ENCODE results near the gene SBK2. TPM values are rescaled to one million over a fixed set of nuclear protein-coding genes. Genes with fewer than 3 reads are reported as not detected.

SBK2 gene
- total and polyA plus RNA-seq, 8 donors = 0.28 to 0.46 (median 0.43) TPM; not detected in 5

DNA sequence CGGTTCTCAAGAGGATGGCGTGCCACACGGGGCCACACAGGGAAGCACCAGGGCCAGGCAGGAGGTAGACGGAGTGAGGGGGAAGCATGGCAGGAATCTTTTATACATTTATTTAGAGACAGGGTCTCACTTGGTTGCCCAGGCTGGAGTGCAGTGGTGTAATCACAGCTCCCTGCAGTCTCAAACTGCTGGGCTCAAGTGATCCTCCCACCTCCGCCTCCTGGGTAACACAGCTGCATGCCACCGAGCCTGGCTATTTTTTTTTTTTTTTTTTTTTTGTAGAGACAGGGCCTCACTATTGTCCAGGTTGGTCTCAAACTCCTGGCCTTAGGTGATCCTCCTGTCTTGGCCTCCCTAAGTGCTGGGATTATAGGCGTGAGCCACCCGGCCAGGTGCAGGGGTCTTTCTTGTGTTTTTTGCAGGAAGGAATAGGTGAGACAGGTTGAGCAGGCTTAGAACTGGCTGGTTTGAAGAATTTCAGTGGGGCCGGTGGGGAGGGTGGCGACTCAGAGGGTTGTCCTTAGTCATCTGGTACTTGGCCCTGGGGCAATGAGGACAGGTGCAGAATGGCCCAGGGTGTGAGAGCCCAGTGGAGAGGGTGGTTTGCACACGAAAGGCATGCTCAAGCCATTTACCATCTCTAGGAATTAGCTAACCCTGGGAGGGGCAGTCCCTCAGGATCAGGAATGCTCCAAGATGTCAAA is 41.1 kb downstream of the SBK2 start:
- DNase-seq = peak in 1 of 6 donors; percentile 3
- ATAC-seq = no peak
- no peak overlapping the region for H3K4me3 ChIP-seq
- H3K4me1 ChIP-seq = no peaks in the 10 kb centered on the region
- no peak for FAIRE-seq
- 67 to 75% methylated on average over 11 of the region's 11 CpGs for WGBS, 2 donors
- intact Hi-C loops (cut with DNase I) = no loop called here
- no peaks in the 10 kb centered on the region for H3K36me3 ChIP-seq
- H3K9me3 ChIP-seq = no peaks in the 10 kb centered on the region
- TF ChIP-seq, protein P1, sequence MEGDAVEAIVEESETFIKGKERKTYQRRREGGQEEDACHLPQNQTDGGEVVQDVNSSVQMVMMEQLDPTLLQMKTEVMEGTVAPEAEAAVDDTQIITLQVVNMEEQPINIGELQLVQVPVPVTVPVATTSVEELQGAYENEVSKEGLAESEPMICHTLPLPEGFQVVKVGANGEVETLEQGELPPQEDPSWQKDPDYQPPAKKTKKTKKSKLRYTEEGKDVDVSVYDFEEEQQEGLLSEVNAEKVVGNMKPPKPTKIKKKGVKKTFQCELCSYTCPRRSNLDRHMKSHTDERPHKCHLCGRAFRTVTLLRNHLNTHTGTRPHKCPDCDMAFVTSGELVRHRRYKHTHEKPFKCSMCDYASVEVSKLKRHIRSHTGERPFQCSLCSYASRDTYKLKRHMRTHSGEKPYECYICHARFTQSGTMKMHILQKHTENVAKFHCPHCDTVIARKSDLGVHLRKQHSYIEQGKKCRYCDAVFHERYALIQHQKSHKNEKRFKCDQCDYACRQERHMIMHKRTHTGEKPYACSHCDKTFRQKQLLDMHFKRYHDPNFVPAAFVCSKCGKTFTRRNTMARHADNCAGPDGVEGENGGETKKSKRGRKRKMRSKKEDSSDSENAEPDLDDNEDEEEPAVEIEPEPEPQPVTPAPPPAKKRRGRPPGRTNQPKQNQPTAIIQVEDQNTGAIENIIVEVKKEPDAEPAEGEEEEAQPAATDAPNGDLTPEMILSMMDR (IDR thresholded peaks at IDR 0.05) = no peak
- no peak overlapping the region for H3K27ac ChIP-seq
- H3K27me3 ChIP-seq = peaks cover 0 to 1% (median 0%) of the 10 kb centered on the region in 4 donors

DNA sequence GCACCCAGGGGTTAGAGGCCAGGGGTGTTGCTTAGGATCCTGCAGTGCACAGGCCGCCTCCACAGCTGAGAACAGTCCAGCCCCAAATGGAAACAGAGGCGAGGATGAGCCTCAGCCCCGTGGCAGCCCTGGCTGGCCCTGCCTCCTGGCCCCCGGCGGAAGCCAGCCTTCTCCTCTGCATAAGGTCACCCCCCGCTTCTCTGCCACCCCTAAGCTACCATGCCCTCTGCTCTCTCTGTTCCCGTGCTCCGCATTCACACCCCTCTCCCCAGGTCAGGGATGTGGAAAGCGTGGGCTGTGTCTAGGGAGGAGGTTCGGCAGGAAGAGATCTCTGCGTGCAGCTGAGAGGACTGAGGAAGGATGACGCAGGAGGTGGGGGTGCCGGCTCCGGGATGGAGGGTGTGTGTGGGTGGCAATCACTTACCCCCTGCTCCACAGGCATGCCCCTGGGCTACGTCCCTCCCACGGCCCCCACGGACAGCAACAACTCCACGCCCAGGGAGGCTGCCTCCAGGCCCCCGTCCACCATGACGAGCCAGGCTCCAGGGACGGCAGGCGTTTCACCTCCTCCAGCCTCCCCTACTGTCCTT is 42.7 kb downstream of the SBK2 start:
- peaks cover 0 to 4% (median 0%) of the 10 kb centered on the region in 4 donors for H3K27me3 ChIP-seq
- FAIRE-seq (no peak), ATAC-seq (peak in 3 of 4 donors; percentile 13 to 36 (median 28)), DNase-seq (peak in 2 of 6 donors; percentile 31 to 64)
- H3K4me3 ChIP-seq = peak overlapping the region in 1 of 4 donors; percentile 3
- no peaks in the 10 kb centered on the region for H3K4me1 ChIP-seq
- no peaks in the 10 kb centered on the region for H3K9me3 ChIP-seq
- 36 to 45% methylated on average over 22 of the region's 22 CpGs for WGBS, 2 donors
- peak overlapping the region in 1 of 4 donors; percentile 19 for H3K27ac ChIP-seq
- TF ChIP-seq, protein P1 (IDR thresholded peaks at IDR 0.05) = no peak
- H3K36me3 ChIP-seq = no peaks in the 10 kb centered on the region
- intact Hi-C loops (cut with DNase I) = no loop called here

DNA sequence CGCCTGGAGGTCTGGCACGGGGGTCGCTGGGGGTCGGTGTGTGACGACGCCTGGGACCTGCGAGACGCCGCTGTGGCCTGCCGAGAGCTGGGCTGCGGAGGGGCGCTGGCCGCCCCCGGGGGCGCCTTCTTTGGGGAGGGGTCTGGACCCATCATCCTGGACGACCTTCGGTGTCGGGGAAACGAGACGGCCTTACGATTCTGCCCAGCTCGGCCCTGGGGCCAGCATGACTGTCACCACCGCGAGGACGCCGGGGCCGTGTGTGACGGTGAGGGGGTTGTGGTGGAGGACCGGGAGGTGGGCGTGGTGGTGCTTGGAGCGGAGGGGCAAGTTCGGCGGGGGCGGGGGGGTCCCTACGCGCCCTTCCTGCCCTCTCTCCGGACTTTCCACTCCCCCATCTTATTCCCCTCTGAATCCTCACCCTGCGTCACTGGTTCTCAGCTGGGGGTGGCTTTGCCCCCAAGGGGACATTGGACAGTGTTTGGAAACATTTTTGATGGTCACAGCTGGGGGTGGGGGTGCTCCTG is 43.2 kb downstream of the SBK2 start:
- FAIRE-seq = no peak
- DNase-seq = peak in 1 of 6 donors; percentile 20
- TF ChIP-seq, protein P1 (IDR thresholded peaks at IDR 0.05) = no peak
- H3K4me1 ChIP-seq = no peaks in the 10 kb centered on the region
- H3K36me3 ChIP-seq = no peaks in the 10 kb centered on the region
- 29 to 46% methylated on average over 30 to 33 of the region's 38 CpGs for WGBS, 2 donors
- H3K9me3 ChIP-seq = no peaks in the 10 kb centered on the region
- H3K27ac ChIP-seq = peak overlapping the region in 2 of 4 donors; percentile 12 to 19
- ATAC-seq = no peak
- peaks cover 0 to 4% (median 0%) of the 10 kb centered on the region in 4 donors for H3K27me3 ChIP-seq
- H3K4me3 ChIP-seq = no peak overlapping the region
- intact Hi-C loops (cut with DNase I) = no loop called here

DNA sequence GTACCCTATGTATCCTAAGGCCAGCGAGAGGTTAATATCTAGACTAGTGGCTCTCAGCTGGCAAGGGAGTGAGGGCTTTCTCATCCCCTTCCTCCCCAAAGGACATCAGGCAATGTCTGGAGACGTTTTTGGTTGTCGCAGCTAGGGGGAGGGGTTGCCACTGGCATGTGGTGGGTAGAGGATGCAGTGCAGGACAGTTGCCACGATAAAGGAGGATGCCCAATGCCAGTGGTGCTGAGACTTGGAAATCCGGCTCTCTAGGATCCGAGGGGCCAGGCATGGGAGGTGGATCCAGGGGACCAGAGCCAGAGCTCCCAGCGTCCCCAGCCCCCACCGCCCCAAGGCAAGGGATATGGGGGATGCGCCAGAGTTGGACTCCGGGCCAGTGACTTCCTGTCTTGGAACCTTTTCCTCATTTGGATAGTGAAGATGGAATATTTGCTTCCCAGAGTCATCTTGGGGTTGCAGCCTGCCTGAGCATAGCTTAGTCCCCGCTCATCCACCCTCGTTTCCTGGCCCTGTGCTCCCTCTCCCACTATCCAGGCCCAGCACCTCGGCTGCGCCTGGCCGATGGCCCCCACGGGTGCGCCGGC is 43.8 kb downstream of the SBK2 start:
- Histone ChIP-seq H3K36me3 (no peaks in the 10 kb centered on the region), H3K4me3 (no peak overlapping the region), H3K27me3 (peaks cover 0 to 4% (median 0%) of the 10 kb centered on the region in 4 donors), H3K27ac (peak overlapping the region in 2 of 4 donors; percentile 12 to 19), H3K4me1 (no peaks in the 10 kb centered on the region), H3K9me3 (no peaks in the 10 kb centered on the region)
- FAIRE-seq = no peak
- TF ChIP-seq, protein P1 (IDR thresholded peaks at IDR 0.05) = no peak
- peak in 2 of 4 donors; percentile 10 to 29 for ATAC-seq
- peak in 2 of 6 donors; percentile 10 to 46 for DNase-seq
- WGBS, 2 donors = 35 to 52% methylated on average over 18 of the region's 18 CpGs
- intact Hi-C loops (cut with DNase I) = no loop called here
